SK-N-SH treated with all-trans-retinoic acid at 6 μM for 48 hours (cell line): ENCODE data around the gene PNLDC1.

ENCODE experiments used
- ARNTL ChIP-seq: fragments of 450-650 bp; formaldehyde crosslinking; IDR thresholded peaks from 2 replicates; pipeline ENCODE4 v1.5.0; 2020; ENCODE audit warnings: low read depth, mild to moderate bottlenecking, moderate library complexity, borderline replicate concordance
- GLIS3 ChIP-seq: fragments of 250-450 bp; sonication (Bioruptor Pico); IDR thresholded peaks from 2 replicates; pipeline ENCODE4 v1.5.0; 2020; ENCODE audit warnings: mild to moderate bottlenecking, moderate library complexity
- PATZ1 ChIP-seq: fragments of 250-450 bp; sonication (Bioruptor Pico); IDR thresholded peaks from 2 replicates; pipeline ENCODE4 v1.8.0; 2020; ENCODE audit warnings: mild to moderate bottlenecking, moderate library complexity, borderline replicate concordance
- TOX ChIP-seq: fragments of 250-450 bp; sonication (Bioruptor Pico); IDR thresholded peaks from 2 replicates; pipeline ENCODE4 v1.8.0; 2021; ENCODE audit warnings: mild to moderate bottlenecking, moderate library complexity, borderline replicate concordance

- TF ChIP-seq GLIS3 (CRISPR knock-in tag) = no peak
- TF ChIP-seq PATZ1 (CRISPR knock-in tag) = no peak
- no peak for TF ChIP-seq ARNTL (CRISPR knock-in tag)
- TF ChIP-seq TOX = no peak
Observed at GRCh38 chr6:159759645-159760044, 40.4 kb upstream of the PNLDC1 start.
